NB4 (cell line): ENCODE measurements around the gene NLRP12.

Experiments
- MYC ChIP-seq: IDR thresholded peaks from 2 replicates; pipeline ENCODE4 v1.6.1; 2011; ENCODE audit warnings: low read depth, low read length
- POLR2A ChIP-seq: IDR thresholded peaks from 2 replicates; pipeline ENCODE4 v1.6.1; 2011; ENCODE audit warnings: mild to moderate bottlenecking; ENCODE audit not compliant: insufficient read length; ENCODE audit errors: extremely low read depth
- TF ChIP-seq, protein P1 (sequence below): IDR thresholded peaks from one replicate; pipeline ENCODE4 v1.5.1; 2012; ENCODE audit warnings: low read depth, low read length
- TF ChIP-seq, protein P2 (sequence below): IDR thresholded peaks from 2 replicates; pipeline ENCODE4 v1.6.1; 2011; ENCODE audit warnings: low read depth, low read length

DNA sequence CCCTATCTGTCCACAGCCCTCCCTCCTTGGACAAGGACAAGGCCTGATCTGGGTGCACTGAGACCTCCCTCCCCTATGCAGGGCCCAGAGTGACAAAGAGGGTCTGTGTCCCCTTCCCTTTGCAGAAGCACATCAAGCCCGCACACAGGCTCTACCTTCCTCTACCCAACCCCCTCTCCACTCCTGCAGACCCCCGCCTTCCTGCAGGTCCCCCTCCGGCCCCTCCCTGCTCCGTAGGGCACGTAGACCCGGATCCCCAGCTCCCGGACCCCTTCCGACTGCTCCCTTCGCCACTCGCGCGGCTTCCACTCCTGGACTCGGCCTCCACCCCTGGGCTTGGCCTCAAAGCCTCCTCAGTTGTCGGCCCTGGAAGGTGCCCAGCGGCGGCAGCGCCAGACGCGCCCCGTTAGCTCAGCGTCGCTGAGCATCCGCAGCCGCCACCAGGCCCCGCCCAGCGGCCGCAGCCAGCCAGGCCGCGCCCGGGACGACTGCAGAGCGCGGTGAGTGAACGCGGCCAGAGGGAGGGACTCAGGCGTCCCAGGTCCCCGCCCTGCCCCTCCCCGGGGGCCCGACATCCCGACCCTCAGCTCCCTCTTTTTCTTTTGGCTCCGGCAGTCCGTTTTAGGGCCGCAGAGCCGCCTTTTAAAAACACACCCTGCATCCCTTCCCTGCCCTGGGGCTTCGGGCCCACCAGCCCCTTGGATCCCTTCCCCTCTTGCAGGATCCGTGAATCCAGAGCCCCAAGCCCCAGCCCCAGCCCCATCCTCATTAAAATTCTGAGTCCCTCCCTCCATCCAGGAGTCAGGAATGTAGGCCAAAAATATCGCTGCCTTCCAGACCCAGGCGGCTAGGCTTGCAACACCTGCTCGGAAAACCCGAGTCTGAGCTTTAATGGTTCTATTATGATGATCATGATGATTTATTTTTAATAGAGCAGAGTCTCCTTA, 42.1 kb upstream of the NLRP12 start:
- TF ChIP-seq, protein P1, sequence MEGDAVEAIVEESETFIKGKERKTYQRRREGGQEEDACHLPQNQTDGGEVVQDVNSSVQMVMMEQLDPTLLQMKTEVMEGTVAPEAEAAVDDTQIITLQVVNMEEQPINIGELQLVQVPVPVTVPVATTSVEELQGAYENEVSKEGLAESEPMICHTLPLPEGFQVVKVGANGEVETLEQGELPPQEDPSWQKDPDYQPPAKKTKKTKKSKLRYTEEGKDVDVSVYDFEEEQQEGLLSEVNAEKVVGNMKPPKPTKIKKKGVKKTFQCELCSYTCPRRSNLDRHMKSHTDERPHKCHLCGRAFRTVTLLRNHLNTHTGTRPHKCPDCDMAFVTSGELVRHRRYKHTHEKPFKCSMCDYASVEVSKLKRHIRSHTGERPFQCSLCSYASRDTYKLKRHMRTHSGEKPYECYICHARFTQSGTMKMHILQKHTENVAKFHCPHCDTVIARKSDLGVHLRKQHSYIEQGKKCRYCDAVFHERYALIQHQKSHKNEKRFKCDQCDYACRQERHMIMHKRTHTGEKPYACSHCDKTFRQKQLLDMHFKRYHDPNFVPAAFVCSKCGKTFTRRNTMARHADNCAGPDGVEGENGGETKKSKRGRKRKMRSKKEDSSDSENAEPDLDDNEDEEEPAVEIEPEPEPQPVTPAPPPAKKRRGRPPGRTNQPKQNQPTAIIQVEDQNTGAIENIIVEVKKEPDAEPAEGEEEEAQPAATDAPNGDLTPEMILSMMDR = no peak
- TF ChIP-seq POLR2A = no peak
- TF ChIP-seq, protein P2, sequence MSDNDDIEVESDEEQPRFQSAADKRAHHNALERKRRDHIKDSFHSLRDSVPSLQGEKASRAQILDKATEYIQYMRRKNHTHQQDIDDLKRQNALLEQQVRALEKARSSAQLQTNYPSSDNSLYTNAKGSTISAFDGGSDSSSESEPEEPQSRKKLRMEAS = no peak
- TF ChIP-seq MYC = no peak
